Neural cell (in vitro differentiated cells): ENCODE measurements around the gene COLEC12. TPM values are rescaled to one million over a fixed set of nuclear protein-coding genes. Genes with fewer than 3 reads are reported as not detected.

Experiments
- H2AFZ ChIP-seq: fragments of 200-600, 300-800 bp; sonication (generic), shearing (Covaris generic); 2 replicates; pipeline ENCODE4 v1.6.0; 2014; ENCODE audit warnings: low read depth, mild to moderate bottlenecking, antibody characterized with exemption, low read length, moderate library complexity
- H3F3A ChIP-seq: fragments of 200-600 bp; shearing (Covaris generic); 2 replicates; pipeline ENCODE4 v1.6.1; 2016; ENCODE audit warnings: mild to moderate bottlenecking, moderate library complexity, mixed read lengths, antibody characterized with exemption, low read length; ENCODE audit not compliant: insufficient read depth, poor library complexity, severe bottlenecking
- H3K27ac ChIP-seq: fragments of 200-600, 300-800 bp; sonication (generic), shearing (Covaris generic); 2 replicates; pipeline ENCODE4 v1.5.1; 2014; ENCODE audit warnings: mild to moderate bottlenecking, low read length, moderate library complexity
- H3K27me3 ChIP-seq: fragments of 300-800, 200-600 bp; sonication (generic), shearing (Covaris generic); 2 replicates; pipeline ENCODE4 v1.6.0; 2014; ENCODE audit warnings: mild to moderate bottlenecking, low read depth, low read length, moderate library complexity; ENCODE audit not compliant: insufficient read depth
- H3K36me3 ChIP-seq: fragments of 300-800, 200-600 bp; sonication (generic), shearing (Covaris generic); 2 replicates; pipeline ENCODE4 v1.5.1; 2014; ENCODE audit warnings: mild to moderate bottlenecking, antibody characterized with exemption, low read length, moderate library complexity; ENCODE audit not compliant: insufficient read depth
- H3K4me2 ChIP-seq: fragments of 300-800, 200-600 bp; sonication (generic), shearing (Covaris generic); 2 replicates; pipeline ENCODE4 v1.6.0; 2014; ENCODE audit warnings: mild to moderate bottlenecking, low read length
- H3K4me3 ChIP-seq: fragments of 300-800, 200-600 bp; sonication (generic), shearing (Covaris generic); 2 replicates; pipeline ENCODE4 v1.5.1; 2014; ENCODE audit warnings: mild to moderate bottlenecking, low read length, moderate library complexity
- H3K79me2 ChIP-seq: fragments of 200-600 bp; shearing (Covaris generic); replicated peaks from 2 replicates; pipeline ENCODE4 v1.6.0; 2014; ENCODE audit warnings: mild to moderate bottlenecking, low read length, moderate library complexity; ENCODE audit not compliant: insufficient read depth
- H3K9ac ChIP-seq: fragments of 300-800, 200-600 bp; sonication (generic), shearing (Covaris generic); 2 replicates; pipeline ENCODE4 v1.6.1; 2016; ENCODE audit warnings: mild to moderate bottlenecking, low read length, mixed read lengths
- H3K9me2 ChIP-seq: fragments of 200-600 bp; shearing (Covaris generic); 2 replicates; pipeline ENCODE4 v1.6.1; 2016; ENCODE audit warnings: mild to moderate bottlenecking, low read length, mixed read lengths; ENCODE audit not compliant: insufficient read depth
- H3K9me3 ChIP-seq: fragments of 200-600, 300-800 bp; sonication (generic), shearing (Covaris generic); 2 replicates; pipeline ENCODE4 v1.6.1; 2016; ENCODE audit warnings: mild to moderate bottlenecking, mixed run types, low read length, moderate library complexity, mixed read lengths
- H4K20me1 ChIP-seq: fragments of 200-600 bp; shearing (Covaris generic); 2 replicates; pipeline ENCODE4 v1.6.1; 2016; ENCODE audit warnings: mild to moderate bottlenecking, mixed run types; ENCODE audit not compliant: insufficient read depth
- CTCF ChIP-seq: fragments of 450-650 bp; IDR thresholded peaks from 2 replicates; pipeline ENCODE4 v1.5.1; 2014; ENCODE audit warnings: antibody characterized with exemption, mild to moderate bottlenecking, moderate library complexity; ENCODE audit not compliant: poor library complexity, severe bottlenecking
- EP300 ChIP-seq: fragments of 450-650 bp; conservative IDR thresholded peaks from 2 replicates; pipeline ENCODE4 v1.6.1; 2014; ENCODE audit warnings: antibody characterized with exemption, mild to moderate bottlenecking, moderate library complexity; ENCODE audit not compliant: poor library complexity, severe bottlenecking
- EZH2 ChIP-seq: fragments of 200-600, 300-800 bp; shearing (Covaris generic), sonication (generic); IDR thresholded peaks from 2 replicates; pipeline ENCODE4 v1.6.1; 2014; ENCODE audit warnings: antibody characterized with exemption, low read length, borderline replicate concordance, mild to moderate bottlenecking; ENCODE audit not compliant: insufficient read depth, poor library complexity, severe bottlenecking
- MXI1 ChIP-seq: fragments of 450-650 bp; conservative IDR thresholded peaks from 2 replicates; pipeline ENCODE4 v1.6.1; 2014; ENCODE audit warnings: antibody characterized with exemption, mild to moderate bottlenecking; ENCODE audit not compliant: poor library complexity, severe bottlenecking
- POLR2AphosphoS5 ChIP-seq: IDR thresholded peaks from 2 replicates; pipeline ENCODE4 v1.6.1; 2012
- RAD21 ChIP-seq: fragments of 450-650 bp; conservative IDR thresholded peaks from 2 replicates; pipeline ENCODE4 v1.6.1; 2014; ENCODE audit warnings: antibody characterized with exemption, mild to moderate bottlenecking, moderate library complexity
- SMC3 ChIP-seq: fragments of 450-650 bp; conservative IDR thresholded peaks from 2 replicates; pipeline ENCODE4 v1.6.1; 2014; ENCODE audit warnings: antibody characterized with exemption, mild to moderate bottlenecking, moderate library complexity; ENCODE audit not compliant: poor library complexity
- TAF1 ChIP-seq: IDR thresholded peaks from 2 replicates; pipeline ENCODE4 v1.6.1; 2012; ENCODE audit warnings: low read depth
- polyA plus RNA-seq: library from polyadenylated mRNA; depleted of rRNA; stranded (reverse); fragments of >200 nt; gene quantifications from 2 replicates; pipeline ENCODE4 v1.2.3, GENCODE V29; 2014

COLEC12 gene
- polyA plus RNA-seq, 1 donor from 2014 or later = 0.42 TPM

- Histone ChIP-seq H2AFZ (no peak overlapping the region), H3K36me3 (no peaks in the 10 kb centered on the region), H4K20me1 (no peaks in the 10 kb centered on the region), H3K9me3 (no peaks in the 10 kb centered on the region), H3K9ac (no peak overlapping the region), H3F3A (no peaks in the 10 kb centered on the region), H3K27ac (no peak overlapping the region), H3K9me2 (no peaks in the 10 kb centered on the region), H3K4me3 (no peak overlapping the region), H3K79me2 (no peaks in the 10 kb centered on the region), H3K27me3 (no peaks in the 10 kb centered on the region), H3K4me2 (no peak overlapping the region)
- TF ChIP-seq CTCF = no peak
- TF ChIP-seq EZH2 = no peak
- no peak for TF ChIP-seq MXI1
- no peak for TF ChIP-seq RAD21
- TF ChIP-seq POLR2AphosphoS5 = no peak
Observed at GRCh38 chr18:376311-376710, 124.2 kb downstream of the COLEC12 start.

DNA sequence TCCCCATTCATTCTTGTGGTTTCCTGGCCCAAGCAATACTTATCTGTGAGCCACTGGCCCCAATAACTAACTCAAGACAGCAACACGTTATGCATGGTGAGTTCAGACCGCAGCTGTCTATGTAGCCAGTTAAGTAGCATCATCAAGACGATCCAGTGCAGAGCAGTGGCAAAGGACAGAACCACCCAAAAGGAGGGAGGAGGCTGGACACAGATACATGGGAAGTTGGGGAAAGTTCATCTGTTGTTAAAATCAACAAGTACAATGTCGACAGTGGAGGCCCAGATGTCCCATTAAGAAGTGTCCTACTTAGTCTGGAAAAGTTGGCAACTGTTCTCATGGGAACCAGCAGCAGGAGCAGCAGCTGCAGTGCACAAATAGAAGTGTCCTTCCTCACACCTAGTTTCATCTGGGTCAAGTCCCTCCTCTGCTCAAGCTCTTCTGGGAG is 125.8 kb downstream of the COLEC12 start:
- no peak overlapping the region for H3K9ac ChIP-seq
- H2AFZ ChIP-seq = no peak overlapping the region
- H3K4me2 ChIP-seq = no peak overlapping the region
- no peaks in the 10 kb centered on the region for H4K20me1 ChIP-seq
- H3F3A ChIP-seq = no peaks in the 10 kb centered on the region
- H3K27me3 ChIP-seq = no peaks in the 10 kb centered on the region
- H3K79me2 ChIP-seq = no peaks in the 10 kb centered on the region
- TF ChIP-seq MXI1 = no peak
- no peak for TF ChIP-seq EP300
- TF ChIP-seq CTCF = no peak
- no peak for TF ChIP-seq SMC3
- no peak for TF ChIP-seq TAF1
- TF ChIP-seq POLR2AphosphoS5 = no peak
- no peak overlapping the region for H3K27ac ChIP-seq
- no peaks in the 10 kb centered on the region for H3K9me2 ChIP-seq
- H3K4me3 ChIP-seq = no peak overlapping the region
- no peaks in the 10 kb centered on the region for H3K36me3 ChIP-seq
- no peaks in the 10 kb centered on the region for H3K9me3 ChIP-seq

DNA sequence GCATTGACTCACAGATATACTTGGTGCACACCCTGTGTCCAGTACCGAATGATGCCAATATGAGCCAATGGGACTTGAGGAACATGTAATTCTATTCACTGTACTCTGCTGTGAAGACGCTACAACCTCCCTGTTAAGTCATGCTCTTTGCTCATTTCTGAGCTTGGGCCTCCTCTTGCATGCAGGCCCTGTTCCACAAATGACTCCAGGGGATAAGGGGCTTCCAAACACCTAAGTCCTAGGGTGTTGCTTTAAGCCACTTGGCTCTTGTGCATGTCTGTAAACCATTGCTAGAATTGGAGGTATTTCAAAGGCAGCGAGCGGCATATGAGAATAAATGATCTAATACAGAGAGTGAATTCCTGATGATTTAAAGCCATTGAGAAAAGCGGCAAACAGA is 126.7 kb downstream of the COLEC12 start:
- Histone ChIP-seq H3F3A (no peaks in the 10 kb centered on the region), H3K9ac (no peak overlapping the region)

More for the DNA sequence above, 126.7 kb downstream of the COLEC12 start:
- TF ChIP-seq SMC3 (no peak), POLR2AphosphoS5 (no peak), TAF1 (no peak), EP300 (no peak), MXI1 (no peak), EZH2 (no peak)
- Histone ChIP-seq H3K9me2 (no peaks in the 10 kb centered on the region), H3K27me3 (no peaks in the 10 kb centered on the region), H3K4me3 (no peak overlapping the region), H3K79me2 (no peaks in the 10 kb centered on the region), H2AFZ (no peak overlapping the region), H3K4me2 (no peak overlapping the region), H3K27ac (no peak overlapping the region), H3K36me3 (no peaks in the 10 kb centered on the region), H4K20me1 (no peaks in the 10 kb centered on the region), H3K9me3 (no peaks in the 10 kb centered on the region)
